ENCODE results near the gene DHDH.
"Not testable (repeated sequence)": the region's sequence is repeated elsewhere in the genome, so short reads cannot be mapped to it uniquely, and the experiment has no call there.

Gene DHDH

DNA sequence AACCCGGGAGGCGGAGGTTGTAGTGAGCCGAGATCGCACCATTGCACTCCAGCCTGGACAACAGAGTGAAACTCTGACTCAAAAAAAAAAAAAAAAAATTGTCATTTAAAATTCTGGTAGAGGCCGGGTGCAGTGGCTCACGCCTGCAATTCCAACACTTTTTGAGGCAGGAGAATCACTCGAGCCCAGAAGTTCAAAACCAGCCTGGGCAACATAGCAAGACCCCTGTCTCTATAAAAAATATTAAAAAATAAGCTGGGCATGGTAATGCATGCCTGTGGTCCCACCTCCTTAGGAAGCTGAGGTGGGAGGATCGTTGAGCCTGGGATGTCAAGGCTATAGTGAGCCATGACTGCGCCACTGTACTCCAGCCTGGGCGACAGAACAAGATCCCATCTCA is 27.2 kb upstream of the DHDH start:
- no peak for DNase-seq
- Mint-ChIP-seq H3K4me1 (ENCODE audit: low read depth) (peaks cover 10% of the 10 kb centered on the region), H3K27me3 (no peaks in the 10 kb centered on the region), H3K4me3 (no peak overlapping the region), H3K9me3 (no peaks in the 10 kb centered on the region), H3K36me3 (ENCODE audit: low read depth) (peaks cover 73% of the 10 kb centered on the region), H3K27ac (no peak overlapping the region)

- Mint-ChIP-seq H3K4me3 (no peak overlapping the region), H3K27ac (peak overlapping the region; percentile 7), H3K9me3 (no peaks in the 10 kb centered on the region), H3K36me3 (ENCODE audit: low read depth) (peaks cover 75% of the 10 kb centered on the region), H3K27me3 (no peaks in the 10 kb centered on the region), H3K4me1 (ENCODE audit: low read depth) (peaks cover under 1% of the 10 kb centered on the region)
- DNase-seq: no peak
Measured at GRCh38 chr19:48907671-48908070, 25.8 kb upstream of the DHDH start.

- not testable (repeated sequence) for H3K4me1 Mint-ChIP-seq (ENCODE audit: low read depth); H3K4me3 Mint-ChIP-seq; H3K9me3 Mint-ChIP-seq; H3K27me3 Mint-ChIP-seq; DNase-seq; H3K27ac Mint-ChIP-seq
- H3K36me3 Mint-ChIP-seq (ENCODE audit: low read depth): peaks cover 85% of the 10 kb centered on the region
Measured at GRCh38 chr19:48909424-48910077, 23.9 kb upstream of the DHDH start.

DNA sequence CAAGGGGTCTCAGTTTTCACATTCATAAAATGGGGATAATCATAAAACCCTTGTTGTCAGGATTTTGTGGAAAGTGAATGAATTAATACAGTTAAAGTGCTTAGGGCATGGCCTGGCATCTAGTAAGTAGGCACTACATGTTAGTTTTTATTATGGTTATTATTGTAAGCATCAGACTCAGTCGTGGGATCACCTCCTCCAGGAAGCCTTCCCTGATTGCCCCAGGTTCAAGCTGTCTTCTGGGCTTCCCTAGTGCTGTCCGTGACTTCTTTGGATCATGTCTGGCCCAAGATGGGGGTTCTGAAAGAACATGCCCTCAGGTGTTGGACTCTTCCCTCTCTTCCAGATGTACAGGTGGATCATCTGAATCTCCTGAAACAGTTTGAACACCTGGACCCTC is 22.7 kb upstream of the DHDH start:
- H3K36me3 Mint-ChIP-seq (ENCODE audit: low read depth): peaks cover 80% of the 10 kb centered on the region
- H3K9me3 Mint-ChIP-seq: no peaks in the 10 kb centered on the region

GRCh38 chr19:48913114-48913889 is 20.2 kb upstream of the DHDH start:
- Mint-ChIP-seq H3K27ac (no peak overlapping the region), H3K4me3 (no peak overlapping the region), H3K36me3 (ENCODE audit: low read depth) (peaks cover 74% of the 10 kb centered on the region), H3K9me3 (no peaks in the 10 kb centered on the region), H3K27me3 (no peaks in the 10 kb centered on the region), H3K4me1 (ENCODE audit: low read depth) (no peaks in the 10 kb centered on the region)
- no peak for DNase-seq

More for the DNA sequence above, 22.7 kb upstream of the DHDH start:
- no peak overlapping the region for H3K4me3 Mint-ChIP-seq
- no peaks in the 10 kb centered on the region for H3K27me3 Mint-ChIP-seq
- no peak overlapping the region for H3K27ac Mint-ChIP-seq
- no peaks in the 10 kb centered on the region for H3K4me1 Mint-ChIP-seq (ENCODE audit: low read depth)
- DNase-seq: no peak

DNA sequence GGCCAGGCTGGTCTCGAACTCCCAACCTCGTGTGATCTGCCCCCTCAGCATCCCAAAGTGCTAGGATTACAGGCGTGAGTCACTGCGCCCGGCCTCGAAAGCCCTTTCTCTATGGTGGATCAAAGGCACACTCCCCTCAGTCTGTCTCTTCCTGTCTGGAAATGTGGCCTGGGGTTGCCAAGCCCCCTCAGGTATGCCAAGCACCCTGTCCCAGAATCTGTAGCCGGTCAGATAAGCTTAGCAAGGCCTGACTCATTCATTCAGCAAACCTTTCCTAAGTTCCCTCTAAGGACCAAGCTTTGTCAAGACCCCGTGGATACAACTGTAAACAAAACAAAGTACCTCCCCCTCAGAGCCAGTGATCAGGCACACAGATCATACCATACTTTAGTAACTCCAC is 19.3 kb upstream of the DHDH start:
- H3K4me1 Mint-ChIP-seq (ENCODE audit: low read depth): no peaks in the 10 kb centered on the region
- peaks cover 77% of the 10 kb centered on the region for H3K36me3 Mint-ChIP-seq (ENCODE audit: low read depth)
- DNase-seq: no peak
- no peaks in the 10 kb centered on the region for H3K27me3 Mint-ChIP-seq
- H3K4me3 Mint-ChIP-seq: no peak overlapping the region
- no peak overlapping the region for H3K27ac Mint-ChIP-seq
- no peaks in the 10 kb centered on the region for H3K9me3 Mint-ChIP-seq

DNA sequence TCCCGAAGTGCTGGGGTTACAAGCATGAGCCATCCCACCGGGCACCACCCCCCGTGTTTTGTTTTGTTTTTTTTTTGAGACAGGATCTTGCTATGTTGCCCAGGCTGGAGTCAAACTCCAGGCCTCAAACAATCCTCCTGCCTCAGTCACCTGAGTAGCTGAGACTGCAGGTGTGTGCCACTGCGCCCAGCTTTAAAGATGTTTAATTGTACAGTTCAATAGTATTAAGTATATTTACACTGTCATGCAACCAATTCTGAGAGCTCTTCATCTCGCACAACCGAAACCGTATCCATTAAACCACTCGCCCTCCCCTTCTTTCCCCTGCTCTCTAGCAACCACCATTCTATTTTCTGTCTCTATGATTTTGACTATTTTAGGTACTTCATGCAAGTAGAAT is 17.7 kb upstream of the DHDH start:
- Mint-ChIP-seq H3K27ac (no peak overlapping the region), H3K36me3 (ENCODE audit: low read depth) (peaks cover 69% of the 10 kb centered on the region), H3K9me3 (no peaks in the 10 kb centered on the region), H3K4me1 (ENCODE audit: low read depth) (no peaks in the 10 kb centered on the region), H3K27me3 (no peaks in the 10 kb centered on the region), H3K4me3 (no peak overlapping the region)
- no peak for DNase-seq

DNA sequence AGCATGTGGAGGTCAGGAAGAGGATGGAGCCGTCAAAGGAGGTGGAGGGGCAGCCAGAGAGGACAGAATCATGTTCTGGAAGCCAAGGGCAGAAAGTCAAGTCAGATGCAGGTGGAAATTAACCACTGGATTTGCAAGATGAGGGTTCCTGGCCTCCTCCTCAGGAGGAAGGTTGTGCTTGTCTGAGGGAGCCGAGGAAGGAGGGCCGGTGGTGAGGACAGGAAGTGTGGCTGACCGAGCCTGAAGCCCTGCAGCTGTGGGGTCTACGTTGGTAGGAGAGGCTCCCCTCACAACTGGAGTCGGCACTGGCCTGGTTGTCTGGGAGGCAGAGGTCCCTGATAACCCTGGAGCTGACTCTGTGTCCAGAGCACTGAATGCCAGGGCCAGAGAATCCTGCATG is 15.4 kb upstream of the DHDH start:
- DNase-seq: no peak
- no peaks in the 10 kb centered on the region for H3K9me3 Mint-ChIP-seq
- H3K4me3 Mint-ChIP-seq: no peak overlapping the region
- H3K36me3 Mint-ChIP-seq (ENCODE audit: low read depth): peaks cover 65% of the 10 kb centered on the region
- H3K27ac Mint-ChIP-seq: peak overlapping the region; percentile 3
- no peaks in the 10 kb centered on the region for H3K27me3 Mint-ChIP-seq
- no peaks in the 10 kb centered on the region for H3K4me1 Mint-ChIP-seq (ENCODE audit: low read depth)

GRCh38 chr19:48918801-48919247 is 14.7 kb upstream of the DHDH start:
- Mint-ChIP-seq H3K27ac (no peak overlapping the region), H3K36me3 (ENCODE audit: low read depth) (peaks cover 64% of the 10 kb centered on the region)

GRCh38 chr19:48919271-48919670 is 14.2 kb upstream of the DHDH start:
- peaks cover 60% of the 10 kb centered on the region for H3K36me3 Mint-ChIP-seq (ENCODE audit: low read depth)

More at GRCh38 chr19:48918801-48919247, 14.7 kb upstream of the DHDH start:
- no peaks in the 10 kb centered on the region for H3K9me3 Mint-ChIP-seq
- no peak for DNase-seq
- no peaks in the 10 kb centered on the region for H3K4me1 Mint-ChIP-seq (ENCODE audit: low read depth)
- H3K27me3 Mint-ChIP-seq: no peaks in the 10 kb centered on the region
- no peak overlapping the region for H3K4me3 Mint-ChIP-seq

GRCh38 chr19:48920949-48921348 is 12.6 kb upstream of the DHDH start:
- no peak overlapping the region for H3K4me3 Mint-ChIP-seq
- no peak overlapping the region for H3K27ac Mint-ChIP-seq
- H3K27me3 Mint-ChIP-seq: no peaks in the 10 kb centered on the region
- no peaks in the 10 kb centered on the region for H3K4me1 Mint-ChIP-seq (ENCODE audit: low read depth)
- H3K36me3 Mint-ChIP-seq (ENCODE audit: low read depth): peaks cover 50% of the 10 kb centered on the region
- no peaks in the 10 kb centered on the region for H3K9me3 Mint-ChIP-seq
- no peak for DNase-seq

More at GRCh38 chr19:48919271-48919670, 14.2 kb upstream of the DHDH start:
- DNase-seq; H3K4me1 Mint-ChIP-seq (ENCODE audit: low read depth); H3K4me3 Mint-ChIP-seq; H3K27ac Mint-ChIP-seq; H3K27me3 Mint-ChIP-seq; H3K9me3 Mint-ChIP-seq: not testable (repeated sequence)

DNA sequence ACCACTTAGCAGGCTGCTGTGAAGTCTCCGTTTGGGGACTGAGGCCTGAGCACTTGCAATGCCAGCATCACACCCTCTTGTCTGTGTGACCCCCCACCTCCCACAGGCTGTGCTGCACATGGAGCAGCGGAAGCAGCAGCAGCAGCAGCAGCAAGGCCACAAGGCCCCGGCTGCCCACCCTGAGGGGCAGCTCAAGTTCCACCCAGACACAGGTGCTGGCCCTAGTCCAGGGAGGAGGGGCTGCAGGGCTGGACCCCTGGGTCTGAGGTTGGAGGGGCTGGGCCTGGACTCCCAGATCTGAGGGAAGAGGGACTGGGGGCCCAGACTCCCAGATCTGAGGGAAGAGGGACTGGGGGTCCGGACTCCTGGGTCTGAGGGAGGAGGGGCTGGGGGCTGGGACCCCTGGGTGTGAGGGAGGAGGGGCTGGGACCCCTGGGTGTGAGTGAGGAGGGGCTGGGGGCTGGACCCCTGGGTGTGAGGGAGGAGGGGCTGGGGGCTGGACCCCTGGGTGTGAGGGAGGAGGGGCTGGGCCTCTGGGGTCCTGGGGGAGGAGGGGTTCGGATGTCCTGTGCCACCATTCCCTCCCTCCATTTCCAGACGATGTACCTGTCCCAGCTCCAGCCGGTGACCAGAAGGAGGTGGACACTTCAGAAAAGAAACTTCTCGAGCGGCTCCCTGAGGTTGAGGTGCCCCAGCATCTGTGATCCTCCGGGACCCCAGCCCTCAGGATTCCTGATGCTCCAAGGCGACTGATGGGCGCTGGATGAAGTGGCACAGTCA is 11.6 kb upstream of the DHDH start:
- peaks cover 4% of the 10 kb centered on the region for H3K4me1 Mint-ChIP-seq (ENCODE audit: low read depth)
- H3K4me3 Mint-ChIP-seq: no peak overlapping the region
- H3K27me3 Mint-ChIP-seq: no peaks in the 10 kb centered on the region
- H3K27ac Mint-ChIP-seq: no peak overlapping the region
- DNase-seq: no peak
- H3K9me3 Mint-ChIP-seq: no peaks in the 10 kb centered on the region
- H3K36me3 Mint-ChIP-seq (ENCODE audit: low read depth): peaks cover 44% of the 10 kb centered on the region

- Mint-ChIP-seq H3K27ac (no peak overlapping the region), H3K9me3 (no peaks in the 10 kb centered on the region), H3K4me3 (no peak overlapping the region), H3K36me3 (ENCODE audit: low read depth) (peaks cover 40% of the 10 kb centered on the region), H3K27me3 (no peaks in the 10 kb centered on the region), H3K4me1 (ENCODE audit: low read depth) (peaks cover 6% of the 10 kb centered on the region)
- DNase-seq: no peak
Measured at GRCh38 chr19:48922548-48923490, 10.7 kb upstream of the DHDH start.
